SK-N-MC (cell line): Measurements from ENCODE around the gene BLVRA.

ENCODE experiments used
- EZH2 ChIP-seq: fragments of 200-600 bp; sonication (generic); IDR thresholded peaks from one replicate; pipeline ENCODE4 v1.6.1; 2017; ENCODE audit warnings: antibody characterized with exemption
- FOXP2 ChIP-seq: optimal IDR thresholded peaks from 2 replicates; pipeline ENCODE3; 2011; ENCODE audit warnings: mild to moderate bottlenecking, moderate library complexity; ENCODE audit not compliant: insufficient read depth; ENCODE audit errors: extremely low read length, control extremely low read depth
- POLR2AphosphoS5 ChIP-seq: IDR thresholded peaks from 2 replicates; pipeline ENCODE4 v1.6.1; 2012; ENCODE audit warnings: mild to moderate bottlenecking, low read depth, low read length, borderline replicate concordance

GRCh38 chr7:43725251-43725650 is 33.2 kb upstream of the BLVRA start:
- TF ChIP-seq POLR2AphosphoS5 (no peak), EZH2 (no peak), FOXP2 (no peak)
